Stimulated activated naive CD8-positive, alpha-beta T cell treated with anti-CD3 and anti-CD28 coated beads, Interleukin-15, Interleukin-2, amounts not matched to agents 100 ng/mL and 50 ng/mL, for 24 hours (primary cell): ENCODE data around the gene ARAF.
"Not testable (repeated sequence)": the region's sequence is repeated elsewhere in the genome, so short reads cannot be mapped to it uniquely, and the experiment has no call there.

Source experiments
- H3K27ac Mint-ChIP-seq: one replicate; pipeline ENCODE4 v1.8.0; 2021; ENCODE audit warnings: mild to moderate bottlenecking, mixed read lengths
- H3K27me3 Mint-ChIP-seq: one replicate; pipeline ENCODE4 v1.8.0; 2021; ENCODE audit warnings: mixed read lengths
- H3K36me3 Mint-ChIP-seq: one replicate; pipeline ENCODE4 v1.8.0; 2021; ENCODE audit warnings: low read depth, mixed read lengths
- H3K4me1 Mint-ChIP-seq: one replicate; pipeline ENCODE4 v1.8.0; 2021; ENCODE audit warnings: low read depth, mixed read lengths
- H3K4me3 Mint-ChIP-seq: one replicate; pipeline ENCODE4 v1.8.0; 2021; ENCODE audit warnings: mild to moderate bottlenecking, mixed read lengths
- H3K9me3 Mint-ChIP-seq: one replicate; pipeline ENCODE4 v1.8.0; 2021; ENCODE audit warnings: mixed read lengths

ARAF gene

DNA sequence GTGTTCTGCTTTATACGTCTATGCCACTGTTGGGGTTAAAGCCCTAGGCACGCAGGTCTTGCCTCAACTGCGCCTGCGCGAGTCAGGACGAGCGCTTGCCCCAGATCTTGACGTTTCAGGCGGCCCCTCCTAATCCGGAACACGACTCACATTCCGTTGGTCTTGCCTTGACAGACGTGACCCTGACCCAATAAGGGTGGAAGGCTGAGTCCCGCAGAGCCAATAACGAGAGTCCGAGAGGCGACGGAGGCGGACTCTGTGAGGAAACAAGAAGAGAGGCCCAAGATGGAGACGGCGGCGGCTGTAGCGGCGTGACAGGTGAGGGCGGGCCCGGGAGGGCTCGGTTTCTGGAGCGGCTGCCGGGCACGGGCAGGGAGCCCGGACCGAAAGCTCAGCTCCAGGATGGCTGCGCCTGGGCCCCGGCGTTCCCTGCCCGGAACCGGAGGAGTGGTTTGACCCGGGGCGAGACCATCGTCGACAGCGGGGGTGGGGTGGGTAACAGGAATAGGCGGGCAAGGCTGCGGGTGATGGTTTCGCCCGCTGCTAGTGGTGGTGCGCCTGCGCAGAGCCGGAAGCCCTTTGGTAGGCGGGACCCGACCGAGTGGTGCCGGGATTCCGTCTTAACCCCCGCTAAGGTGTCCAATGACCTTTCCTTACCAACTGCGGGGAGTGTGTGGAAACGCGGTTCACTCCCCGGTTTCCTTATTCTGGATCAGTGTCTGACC lies at the start of gene ARAF:
Gene ARAF, plus strand, starts transcription at position 272 of the 725 bp plus-strand sequence. CDS start 1,763 bp downstream, outside the sequence.
- Mint-ChIP-seq H3K9me3 (no peaks in the 10 kb centered on the region), H3K27me3 (no peaks in the 10 kb centered on the region), H3K27ac (peak within 1 kb of the TSS; percentile 92), H3K36me3 (peaks cover 16% of the 10 kb centered on the region), H3K4me3 (peak within 1 kb of the TSS; percentile 90), H3K4me1 (peaks cover 45% of the 10 kb centered on the region)

DNA sequence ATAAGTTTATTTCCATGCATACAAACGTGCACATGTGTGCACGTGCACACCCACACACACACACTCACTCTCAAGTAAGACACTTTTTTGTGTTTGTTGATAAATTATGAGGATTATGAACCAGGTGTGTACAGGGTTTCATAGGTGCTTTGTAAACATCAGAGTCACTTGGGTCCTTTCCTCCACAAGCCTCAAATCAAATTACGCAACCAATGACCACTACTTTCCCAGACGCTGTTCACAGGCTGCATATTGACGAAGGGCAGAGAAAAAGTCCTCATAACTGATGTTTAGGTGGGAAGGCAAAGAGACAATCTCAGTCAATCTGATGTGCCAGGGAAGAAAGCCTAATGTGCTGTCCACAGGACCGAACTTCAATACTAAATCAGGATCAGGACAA lies 48.6 kb upstream of the ARAF start:
- not testable (repeated sequence) for H3K27ac Mint-ChIP-seq

DNA sequence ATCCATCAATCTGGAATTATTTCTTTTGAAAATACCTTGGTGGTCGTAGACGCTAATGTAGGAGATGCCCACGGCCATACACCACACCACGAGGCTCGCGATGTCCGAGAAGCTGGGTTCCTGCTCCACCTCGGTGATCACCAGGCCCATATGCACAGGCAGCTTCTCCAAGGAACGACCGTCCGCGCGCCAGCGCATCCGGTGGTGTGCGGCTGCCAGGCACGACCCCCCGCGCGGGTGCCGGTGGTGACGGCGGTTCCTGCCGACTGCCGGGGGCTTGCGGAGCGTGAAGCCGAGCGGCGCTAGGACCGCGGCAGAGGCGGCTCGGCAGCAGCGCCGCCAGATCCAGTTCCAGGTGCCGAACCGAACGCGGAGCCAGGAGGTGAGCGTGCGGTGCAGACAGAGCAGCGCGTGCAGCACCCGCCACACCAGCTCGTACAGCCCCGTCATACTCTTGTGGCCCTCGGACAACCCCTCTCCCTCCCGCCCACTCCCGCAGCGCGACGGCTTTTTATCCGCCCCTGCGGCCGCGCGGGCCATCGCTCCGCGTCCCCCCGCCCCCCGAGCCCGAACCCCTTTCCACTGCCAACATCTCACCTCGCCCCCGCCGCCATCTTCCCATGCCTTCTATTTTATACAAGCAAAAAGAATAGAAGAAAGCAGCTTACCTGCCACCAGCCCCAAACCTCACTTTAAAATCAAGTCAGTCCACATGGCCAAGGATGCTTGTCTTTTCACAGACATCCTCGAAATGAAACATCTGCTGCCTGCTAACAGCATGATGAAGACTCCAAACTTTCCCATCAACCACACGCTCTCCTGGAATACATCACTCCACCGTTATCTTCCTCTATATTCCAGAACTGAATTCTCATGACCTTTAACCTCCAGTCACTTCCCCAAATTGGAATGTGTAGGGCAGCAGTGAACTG lies 47.7 kb upstream of the ARAF start:
- Mint-ChIP-seq H3K4me1 (peaks cover 13% of the 10 kb centered on the region), H3K27ac (peak overlapping the region; percentile 56), H3K4me3 (peak overlapping the region; percentile 80)
- not testable (repeated sequence) for H3K36me3 Mint-ChIP-seq, H3K9me3 Mint-ChIP-seq, H3K27me3 Mint-ChIP-seq

More for the DNA sequence above, 48.6 kb upstream of the ARAF start:
- H3K4me1 Mint-ChIP-seq = peaks cover 13% of the 10 kb centered on the region
- H3K9me3 Mint-ChIP-seq, H3K36me3 Mint-ChIP-seq, H3K27me3 Mint-ChIP-seq: not testable (repeated sequence)
- peak overlapping the region; percentile 49 for H3K4me3 Mint-ChIP-seq

DNA sequence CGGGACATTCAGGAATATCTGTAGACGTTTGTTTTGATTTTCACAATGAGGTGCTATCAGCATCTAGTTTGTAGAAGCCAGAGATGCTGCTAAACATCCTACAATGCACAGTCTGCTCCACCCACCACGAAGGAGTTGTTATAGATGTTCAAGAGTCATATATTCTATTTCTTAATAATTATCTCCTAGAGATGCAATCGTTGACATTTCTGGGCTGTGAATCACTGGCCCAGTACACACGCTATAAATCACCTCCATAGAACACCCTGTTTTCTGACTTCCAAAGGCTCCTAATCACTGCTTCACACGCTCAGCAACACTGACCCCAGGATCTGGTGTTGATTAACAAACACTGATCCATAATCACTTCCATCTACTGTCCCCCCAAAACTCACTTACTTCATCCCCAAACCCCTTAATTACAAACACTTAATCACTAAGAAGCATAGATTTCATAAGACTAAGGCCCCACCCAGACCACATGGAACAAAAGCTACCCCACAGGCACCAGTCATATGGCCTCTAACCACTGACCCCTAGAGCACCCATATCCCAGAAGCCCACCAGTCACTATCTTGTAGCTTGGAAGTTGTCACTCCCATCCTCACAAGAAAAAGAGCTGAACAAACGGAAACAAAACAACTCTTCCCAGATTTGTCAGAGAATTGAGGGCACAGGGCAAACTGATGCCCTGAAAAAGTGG lies 46.3 kb upstream of the ARAF start:
- no peak overlapping the region for H3K27ac Mint-ChIP-seq
- H3K27me3 Mint-ChIP-seq = no peaks in the 10 kb centered on the region
- no peak overlapping the region for H3K4me3 Mint-ChIP-seq
- H3K9me3 Mint-ChIP-seq = no peaks in the 10 kb centered on the region
- peaks cover 13% of the 10 kb centered on the region for H3K4me1 Mint-ChIP-seq
- H3K36me3 Mint-ChIP-seq = no peaks in the 10 kb centered on the region

DNA sequence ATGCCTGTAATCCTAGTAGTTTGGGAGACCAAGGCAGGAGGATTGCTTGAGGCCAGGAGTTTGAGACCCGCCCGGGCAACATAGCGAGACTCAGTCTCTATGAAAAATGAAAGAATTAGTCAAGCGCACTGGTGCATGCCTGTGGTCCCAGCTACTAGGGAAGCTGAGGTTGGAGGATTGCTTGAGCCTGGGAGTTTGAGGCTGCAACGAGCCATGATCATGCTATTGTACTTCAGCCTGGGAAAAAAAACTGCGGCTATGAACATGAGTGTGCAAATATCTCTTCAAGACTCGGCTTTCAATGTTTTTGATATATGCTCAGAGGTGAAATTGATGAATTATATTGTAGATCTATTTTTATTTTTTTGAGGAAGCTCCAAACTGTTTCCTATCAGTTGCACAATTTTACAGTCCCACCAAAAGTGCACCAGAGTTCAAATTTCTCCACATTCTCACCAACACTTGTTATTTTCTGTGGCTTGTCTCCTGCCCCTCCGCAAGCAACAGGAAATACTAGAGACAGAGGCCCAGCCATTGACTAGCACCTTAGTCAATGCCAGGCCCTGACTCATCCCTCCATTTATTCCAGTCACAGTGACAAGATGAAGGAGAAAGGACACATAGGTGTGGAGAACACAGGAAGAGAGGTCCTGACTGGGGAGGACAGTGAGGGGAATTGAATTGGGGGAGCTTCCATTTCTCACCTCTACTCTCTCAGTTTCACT lies 44.9 kb upstream of the ARAF start:
- H3K4me3 Mint-ChIP-seq = no peak overlapping the region
- H3K4me1 Mint-ChIP-seq = peaks cover 13% of the 10 kb centered on the region
- no peaks in the 10 kb centered on the region for H3K9me3 Mint-ChIP-seq
- H3K36me3 Mint-ChIP-seq = no peaks in the 10 kb centered on the region
- no peaks in the 10 kb centered on the region for H3K27me3 Mint-ChIP-seq
- no peak overlapping the region for H3K27ac Mint-ChIP-seq

DNA sequence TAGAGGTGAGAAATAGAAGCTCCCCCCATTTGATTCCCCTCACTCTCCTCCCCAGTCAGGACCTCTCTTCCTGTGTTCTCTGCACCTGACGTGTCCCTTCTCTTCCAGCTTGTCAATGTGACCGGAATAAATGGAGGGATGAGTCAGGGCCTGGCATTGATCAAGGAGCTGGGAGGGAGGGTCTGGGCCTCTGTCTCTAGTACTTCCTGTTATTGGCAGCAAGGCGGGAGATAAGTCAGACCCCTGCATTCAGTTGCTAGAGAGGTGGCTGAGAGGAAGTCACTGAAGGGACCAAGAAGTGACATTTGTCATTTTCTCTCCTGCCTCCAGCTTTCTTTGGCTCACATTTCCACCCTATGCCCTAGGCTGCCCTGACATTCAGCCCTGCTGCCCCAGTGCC lies 42.9 kb upstream of the ARAF start:
- Mint-ChIP-seq H3K27ac (no peak overlapping the region), H3K4me1 (peaks cover 7% of the 10 kb centered on the region), H3K27me3 (no peaks in the 10 kb centered on the region), H3K4me3 (no peak overlapping the region), H3K9me3 (no peaks in the 10 kb centered on the region), H3K36me3 (no peaks in the 10 kb centered on the region)

DNA sequence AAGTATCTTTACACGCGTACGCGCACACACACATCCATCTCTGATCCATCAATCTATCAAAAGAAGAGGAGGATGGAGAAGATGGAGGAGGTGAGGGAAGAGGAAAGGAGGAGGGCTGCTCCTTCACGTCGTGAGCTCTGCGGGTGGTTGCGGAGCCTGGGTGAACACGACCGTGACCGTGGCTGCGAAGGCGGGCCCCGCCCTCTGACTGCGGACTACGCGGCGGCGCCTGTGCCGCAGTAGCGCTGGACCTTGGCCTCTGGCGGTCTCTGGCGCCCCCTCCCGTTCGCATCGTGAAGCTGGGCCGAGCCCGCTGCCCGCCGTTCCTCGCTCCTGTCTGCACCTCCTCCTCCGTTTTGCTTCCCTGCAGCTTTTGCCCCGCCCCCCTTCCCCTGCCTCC lies 37.7 kb upstream of the ARAF start:
- Mint-ChIP-seq H3K4me3 (peak overlapping the region; percentile 72), H3K27ac (no peak overlapping the region), H3K27me3 (no peaks in the 10 kb centered on the region), H3K4me1 (no peaks in the 10 kb centered on the region), H3K9me3 (no peaks in the 10 kb centered on the region), H3K36me3 (no peaks in the 10 kb centered on the region)

DNA sequence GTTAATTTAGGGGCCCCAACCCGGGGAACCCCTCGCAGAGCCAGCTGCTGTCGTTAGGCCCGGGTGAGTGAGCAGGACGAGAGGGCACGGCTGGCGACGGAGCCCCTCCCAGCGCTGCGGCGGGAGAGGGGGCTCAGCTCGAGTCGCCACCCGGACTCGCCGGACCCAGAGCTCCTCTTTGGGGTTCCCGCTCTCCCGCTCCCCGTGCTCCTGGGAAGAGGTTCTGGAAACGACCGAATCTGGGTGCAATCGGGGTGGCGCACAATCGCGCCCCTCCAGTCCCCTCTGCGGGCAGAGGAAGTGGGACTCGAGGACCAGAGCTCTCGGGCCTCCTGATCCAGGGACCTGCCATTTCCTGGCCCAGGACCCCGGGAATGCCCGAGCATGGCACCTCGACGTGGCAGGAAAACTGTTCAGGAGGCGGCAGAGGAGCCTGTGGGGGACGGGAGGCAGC lies 37.3 kb upstream of the ARAF start:
- Mint-ChIP-seq H3K4me3 (peak overlapping the region; percentile 59), H3K27me3 (no peaks in the 10 kb centered on the region), H3K36me3 (no peaks in the 10 kb centered on the region), H3K27ac (no peak overlapping the region), H3K9me3 (no peaks in the 10 kb centered on the region), H3K4me1 (no peaks in the 10 kb centered on the region)

DNA sequence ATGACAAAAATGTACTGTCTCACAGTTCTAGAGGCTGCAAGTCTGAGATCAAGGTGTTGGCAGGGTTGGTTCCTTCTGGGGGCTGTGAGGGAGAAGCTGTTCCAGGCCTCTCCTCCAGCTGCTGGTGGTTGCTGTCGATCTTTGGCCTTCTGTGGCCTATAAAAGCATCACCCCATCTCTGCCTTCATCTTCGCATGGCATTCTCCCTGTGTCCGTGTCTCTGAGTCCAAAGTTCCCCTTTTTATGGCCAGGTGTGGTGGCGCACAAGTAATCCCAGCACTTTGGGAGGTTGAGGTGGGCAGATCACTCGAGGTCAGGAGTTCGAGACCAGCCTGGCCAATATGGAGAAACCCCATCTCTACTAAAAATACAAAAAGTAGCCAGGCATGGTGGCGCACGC lies 31.5 kb upstream of the ARAF start:
- Mint-ChIP-seq H3K4me3 (no peak overlapping the region), H3K4me1 (no peaks in the 10 kb centered on the region), H3K36me3 (no peaks in the 10 kb centered on the region), H3K27ac (no peak overlapping the region), H3K9me3 (no peaks in the 10 kb centered on the region), H3K27me3 (no peaks in the 10 kb centered on the region)

DNA sequence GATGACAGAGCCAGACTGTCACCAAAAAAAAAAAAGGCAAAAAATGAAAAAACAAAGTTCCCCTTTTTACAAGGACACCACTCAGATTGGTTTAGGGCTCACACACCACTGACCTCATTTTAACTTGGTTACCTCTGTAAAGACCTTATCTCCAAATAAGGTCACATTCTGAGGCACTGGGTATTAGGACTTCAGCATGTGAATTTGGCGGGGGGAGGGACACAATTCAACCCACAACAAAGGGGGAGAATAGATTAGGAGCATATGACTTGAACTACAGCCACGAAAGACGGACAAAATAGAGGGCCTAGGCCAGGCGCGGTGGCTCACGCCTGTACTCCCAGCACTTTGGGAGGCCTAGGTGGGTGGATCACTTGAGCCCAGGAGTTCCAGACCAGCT lies 31.0 kb upstream of the ARAF start:
- Mint-ChIP-seq H3K36me3 (no peaks in the 10 kb centered on the region), H3K27me3 (no peaks in the 10 kb centered on the region), H3K27ac (no peak overlapping the region), H3K4me3 (no peak overlapping the region), H3K9me3 (no peaks in the 10 kb centered on the region), H3K4me1 (no peaks in the 10 kb centered on the region)

DNA sequence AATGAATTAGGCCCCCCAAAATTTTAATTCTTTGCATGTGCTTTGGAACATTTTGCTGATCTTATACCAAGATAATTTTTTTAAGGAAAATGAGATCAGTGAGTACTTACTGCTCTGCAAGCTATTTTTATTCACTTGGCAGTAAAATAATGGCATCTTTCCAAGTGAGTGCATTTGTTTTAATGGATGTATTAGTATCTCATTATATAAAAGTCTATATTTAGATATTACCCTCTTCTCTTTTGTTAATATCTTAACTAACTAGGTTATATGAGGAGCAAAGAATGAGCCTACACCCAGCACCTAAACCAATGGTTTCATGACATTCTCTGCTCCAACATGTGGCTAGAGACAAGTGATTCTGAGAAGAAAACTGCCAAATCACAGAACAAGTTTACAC lies 21.1 kb upstream of the ARAF start:
- H3K9me3 Mint-ChIP-seq = no peaks in the 10 kb centered on the region
- no peak overlapping the region for H3K4me3 Mint-ChIP-seq
- no peaks in the 10 kb centered on the region for H3K27me3 Mint-ChIP-seq
- H3K27ac Mint-ChIP-seq = no peak overlapping the region
- H3K36me3 Mint-ChIP-seq = no peaks in the 10 kb centered on the region
- H3K4me1 Mint-ChIP-seq = peaks cover 4% of the 10 kb centered on the region

DNA sequence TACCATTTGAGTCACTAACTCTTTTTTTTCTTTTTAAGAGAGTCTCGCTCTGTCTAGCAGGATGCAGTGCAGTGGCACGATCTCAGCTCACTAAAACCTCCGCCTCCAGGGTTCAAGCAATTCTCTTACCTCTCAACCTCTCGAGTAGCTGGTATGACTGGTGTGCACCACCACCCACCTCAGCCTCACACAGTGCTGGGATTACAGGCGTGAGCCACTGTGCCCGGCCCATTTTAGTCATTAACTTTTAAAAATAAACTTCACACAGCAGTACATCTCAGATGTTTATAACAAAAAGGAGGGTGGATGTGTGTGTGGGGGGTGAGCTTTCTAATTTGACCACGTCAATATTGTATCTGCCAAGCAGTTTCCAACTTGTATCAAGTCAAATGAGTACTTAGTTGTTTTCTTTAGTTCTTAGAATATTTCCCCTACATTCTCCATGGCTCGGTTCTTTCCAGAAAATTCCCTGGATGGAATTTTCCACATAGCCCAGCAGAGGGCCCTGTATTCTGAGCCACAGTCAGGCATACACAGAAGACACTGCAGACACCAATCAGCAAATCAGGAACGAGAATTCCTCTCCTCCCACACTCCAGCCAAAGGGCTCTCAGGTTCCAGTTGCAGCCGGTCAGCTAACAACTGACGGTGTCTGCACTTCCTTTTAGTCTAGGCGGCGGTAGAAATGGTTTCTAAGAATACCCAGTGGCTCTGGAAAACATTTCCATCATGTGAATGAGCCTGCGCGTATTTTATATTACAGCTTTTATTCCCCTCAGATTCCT lies 20.1 kb upstream of the ARAF start:
- Mint-ChIP-seq H3K4me1 (peaks cover 4% of the 10 kb centered on the region), H3K36me3 (no peaks in the 10 kb centered on the region), H3K27ac (no peak overlapping the region), H3K4me3 (no peak overlapping the region), H3K27me3 (no peaks in the 10 kb centered on the region), H3K9me3 (no peaks in the 10 kb centered on the region)

DNA sequence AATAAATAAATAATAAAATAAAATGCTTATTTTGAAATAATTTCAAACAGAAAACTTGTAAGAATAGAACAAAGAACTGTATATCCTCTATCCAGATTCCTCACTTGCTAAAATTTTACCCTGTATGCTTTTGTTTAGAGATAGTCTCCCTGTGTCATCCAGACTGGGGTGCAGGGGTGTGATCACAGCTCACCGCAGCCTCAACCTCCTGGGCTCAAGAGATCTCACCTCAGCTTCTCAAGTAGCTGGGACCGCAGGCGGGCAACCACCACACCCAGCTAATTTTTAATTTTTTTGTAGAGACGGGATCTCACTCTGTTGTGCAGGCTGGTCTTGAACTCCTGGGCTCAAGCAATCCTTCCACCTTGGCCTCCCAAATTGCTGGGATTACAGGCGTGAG lies 17.5 kb upstream of the ARAF start:
- no peak overlapping the region for H3K4me3 Mint-ChIP-seq
- H3K4me1 Mint-ChIP-seq = peaks cover 4% of the 10 kb centered on the region

More for the DNA sequence above, 17.5 kb upstream of the ARAF start:
- Mint-ChIP-seq H3K27ac (no peak overlapping the region), H3K27me3 (no peaks in the 10 kb centered on the region), H3K36me3 (no peaks in the 10 kb centered on the region), H3K9me3 (no peaks in the 10 kb centered on the region)
